GM20000 (cell line): ENCODE results near the gene CCDC158.

Experiments used
- DNase-seq: peaks from one replicate; pipeline ENCODE4 v3.0.0; 2012; ENCODE audit warnings: low spot score
- CTCF ChIP-seq: IDR thresholded peaks from 2 replicates; pipeline ENCODE4 v1.5.1; 2012; ENCODE audit warnings: mild to moderate bottlenecking, control low read depth; ENCODE audit errors: extremely low read depth, missing control alignments

The CCDC158 gene

GRCh38 chr4:76443376-76443775 is 22.4 kb upstream of the CCDC158 start:
- no peak for DNase-seq
- TF ChIP-seq CTCF: no peak

- TF ChIP-seq CTCF: no peak
- no peak for DNase-seq
Measured at GRCh38 chr4:76442807-76443206, 21.9 kb upstream of the CCDC158 start.

- TF ChIP-seq CTCF: no peak
Measured at GRCh38 chr4:76441881-76442280, 20.9 kb upstream of the CCDC158 start.

GRCh38 chr4:76439491-76439890 is 18.6 kb upstream of the CCDC158 start:
- TF ChIP-seq CTCF: no peak
- DNase-seq: no peak

More at GRCh38 chr4:76441881-76442280, 20.9 kb upstream of the CCDC158 start:
- DNase-seq: no peak

- no peak for DNase-seq
- TF ChIP-seq CTCF: no peak
Measured at GRCh38 chr4:76435528-76436319, 14.8 kb upstream of the CCDC158 start.

- no peak for TF ChIP-seq CTCF
- no peak for DNase-seq
Measured at GRCh38 chr4:76434901-76435527, 14.1 kb upstream of the CCDC158 start, which contains the start of gene SHROOM3. SHROOM3 (plus strand) TSS chr4:76435229; CDS start chr4:76436053, 824 bp downstream.
